Motor neuron (in vitro differentiated cells): ENCODE data around the gene ARMC5. TPM values are rescaled to one million over a fixed set of nuclear protein-coding genes. Genes with fewer than 3 reads are reported as not detected.

Experiments used
- total RNA-seq, 8 experiments: library from RNA; unstranded; fragments of 300-600 nt; gene quantifications; 2 replicates each; pipeline versions ENCODE4 v1.2.3 to v1.2.4, GENCODE V29; 2022

ARMC5 gene
- total RNA-seq, 8 experiments from 2014 or later, result 7.4 to 12.3 (median 9.4) TPM

Other genes with a start within 250 kb of the ARMC5 start
- gene TRIM72, start 245.4 kb upstream of the ARMC5 start, total RNA-seq, result under 1 TPM in 7 of 8 experiments, not detected in 1; 0.05 to 0.57 (median 0.13) TPM
- gene PYDC1, start 242.4 kb upstream of the ARMC5 start, total RNA-seq, result under 1 TPM in 4 of 8 experiments, not detected in 4; 0.22 to 0.52 (median 0.39) TPM
- 1 to 10 TPM in 2 of 8 experiments, under 1 TPM in 2, not detected in 4; 0.33 to 1.3 (median 0.95) TPM for gene ITGAM, start 199.5 kb upstream of the ARMC5 start, total RNA-seq
- gene ITGAX, start 104.3 kb upstream of the ARMC5 start, total RNA-seq, result 10 to 100 TPM in 1 of 8 experiments, 1 to 10 TPM in 1, under 1 TPM in 3, not detected in 3; 0.08 to 90.0 (median 1.00) TPM
- gene ITGAD, start 66.2 kb upstream of the ARMC5 start, total RNA-seq, result under 1 TPM in 3 of 8 experiments, not detected in 5; 0.33 to 0.36 (median 0.35) TPM
- gene COX6A2, start 31.1 kb upstream of the ARMC5 start, total RNA-seq, result not detected
- gene ZNF843, start 16.7 kb upstream of the ARMC5 start, total RNA-seq, result 1 to 10 TPM in 6 of 8 experiments, under 1 TPM in 2; 0.25 to 4.1 (median 2.2) TPM
- gene TGFB1I1, start 12.7 kb downstream of the ARMC5 start, total RNA-seq, result 10 to 100 TPM in 3 of 8 experiments, 1 to 10 TPM in 4, under 1 TPM in 1; 0.87 to 18.3 (median 3.0) TPM
- 1 to 10 TPM in 7 of 8 experiments, under 1 TPM in 1; 0.36 to 3.0 (median 2.5) TPM for gene SLC5A2, start 23.6 kb downstream of the ARMC5 start, total RNA-seq
- gene RUSF1, start 48.9 kb downstream of the ARMC5 start, total RNA-seq, result 10 to 100 TPM; 36.8 to 82.0 (median 56.6) TPM
- 1 to 10 TPM in 3 of 8 experiments, not detected in 5; 1.3 to 2.8 (median 2.3) TPM for gene AHSP, start 68.4 kb downstream of the ARMC5 start, total RNA-seq